ENCODE results near the gene C12orf43. TPM values are rescaled to one million over a fixed set of nuclear protein-coding genes. Genes with fewer than 3 reads are reported as not detected.
A peak's percentile ranks its signal among the peaks of the same experiment; 100 is the strongest.

Gene C12orf43
- total RNA-seq, 1 donor from 2014 or later: 7.2 TPM

- DNase-seq (no peak), ATAC-seq (ENCODE audit: poor library complexity) (no peak)
- intact Hi-C loops (cut with DNase I): no loop called here
Measured at GRCh38 chr12:121034616-121035305, 18.5 kb upstream of the C12orf43 start.

GRCh38 chr12:121033625-121034349 is 17.5 kb upstream of the C12orf43 start:
- DNase-seq (no peak), ATAC-seq (ENCODE audit: poor library complexity) (no peak)
- intact Hi-C loops (cut with DNase I): no loop called here

- ATAC-seq (ENCODE audit: poor library complexity) (no peak), DNase-seq (no peak)
- intact Hi-C loops (cut with DNase I): no loop called here
Measured at GRCh38 chr12:121030576-121031212, 14.4 kb upstream of the C12orf43 start.

GRCh38 chr12:121026274-121027045 is 10.2 kb upstream of the C12orf43 start:
- DNase-seq (no peak), ATAC-seq (ENCODE audit: poor library complexity) (no peak)
- intact Hi-C loops (cut with DNase I): no loop called here

GRCh38 chr12:121025442-121026226 is 9.3 kb upstream of the C12orf43 start:
- ATAC-seq (ENCODE audit: poor library complexity): no peak
- intact Hi-C loops (cut with DNase I): no loop called here
- DNase-seq: no peak

GRCh38 chr12:121023799-121024198 is 7.5 kb upstream of the C12orf43 start:
- intact Hi-C loops (cut with DNase I): no loop called here
- DNase-seq (no peak), ATAC-seq (ENCODE audit: poor library complexity) (no peak)

- no peak for DNase-seq
- no peak for ATAC-seq (ENCODE audit: poor library complexity)
- intact Hi-C loops (cut with DNase I): no loop called here
Measured at GRCh38 chr12:121022713-121023112, 6.4 kb upstream of the C12orf43 start.

- DNase-seq: no peak
- intact Hi-C loops (cut with DNase I): no loop called here
- no peak for ATAC-seq (ENCODE audit: poor library complexity)
Measured at GRCh38 chr12:121021754-121022153, 5.5 kb upstream of the C12orf43 start.

GRCh38 chr12:121018860-121019617 is 2.8 kb upstream of the C12orf43 start:
- intact Hi-C loops (cut with DNase I): no loop called here
- ATAC-seq (ENCODE audit: poor library complexity) (no peak), DNase-seq (no peak)

GRCh38 chr12:121017966-121018491 is 1.7 kb upstream of the C12orf43 start:
- no peak for DNase-seq
- intact Hi-C loops (cut with DNase I): no loop called here
- ATAC-seq (ENCODE audit: poor library complexity): no peak

- intact Hi-C loops (cut with DNase I): no loop called here
- DNase-seq: no peak
Measured at GRCh38 chr12:121013715-121014114, 2.6 kb downstream of the C12orf43 start.

GRCh38 chr12:121011820-121012219 is 4.5 kb downstream of the C12orf43 start:
- DNase-seq: no peak
- ATAC-seq (ENCODE audit: poor library complexity): no peak
- intact Hi-C loops (cut with DNase I): no loop called here

More at GRCh38 chr12:121013715-121014114, 2.6 kb downstream of the C12orf43 start:
- ATAC-seq (ENCODE audit: poor library complexity): no peak

GRCh38 chr12:121010860-121011259 is 5.4 kb downstream of the C12orf43 start:
- intact Hi-C loops (cut with DNase I): no loop called here

GRCh38 chr12:121009741-121010140 is 6.5 kb downstream of the C12orf43 start:
- DNase-seq (no peak), ATAC-seq (ENCODE audit: poor library complexity) (peak; percentile 76)
- intact Hi-C loops (cut with DNase I): no loop called here

More at GRCh38 chr12:121010860-121011259, 5.4 kb downstream of the C12orf43 start:
- ATAC-seq (ENCODE audit: poor library complexity) (no peak), DNase-seq (no peak)

GRCh38 chr12:121008347-121009098 is 7.8 kb downstream of the C12orf43 start:
- DNase-seq: no peak
- intact Hi-C loops (cut with DNase I): no loop called here
- no peak for ATAC-seq (ENCODE audit: poor library complexity)

GRCh38 chr12:121005346-121005815 is 10.9 kb downstream of the C12orf43 start:
- intact Hi-C loops (cut with DNase I): no loop called here
- DNase-seq: no peak
- no peak for ATAC-seq (ENCODE audit: poor library complexity)

All from Right ventricle myocardium superior (tissue), 1 donor.